ENCODE data around the gene CCDC87.

The CCDC87 gene

DNA sequence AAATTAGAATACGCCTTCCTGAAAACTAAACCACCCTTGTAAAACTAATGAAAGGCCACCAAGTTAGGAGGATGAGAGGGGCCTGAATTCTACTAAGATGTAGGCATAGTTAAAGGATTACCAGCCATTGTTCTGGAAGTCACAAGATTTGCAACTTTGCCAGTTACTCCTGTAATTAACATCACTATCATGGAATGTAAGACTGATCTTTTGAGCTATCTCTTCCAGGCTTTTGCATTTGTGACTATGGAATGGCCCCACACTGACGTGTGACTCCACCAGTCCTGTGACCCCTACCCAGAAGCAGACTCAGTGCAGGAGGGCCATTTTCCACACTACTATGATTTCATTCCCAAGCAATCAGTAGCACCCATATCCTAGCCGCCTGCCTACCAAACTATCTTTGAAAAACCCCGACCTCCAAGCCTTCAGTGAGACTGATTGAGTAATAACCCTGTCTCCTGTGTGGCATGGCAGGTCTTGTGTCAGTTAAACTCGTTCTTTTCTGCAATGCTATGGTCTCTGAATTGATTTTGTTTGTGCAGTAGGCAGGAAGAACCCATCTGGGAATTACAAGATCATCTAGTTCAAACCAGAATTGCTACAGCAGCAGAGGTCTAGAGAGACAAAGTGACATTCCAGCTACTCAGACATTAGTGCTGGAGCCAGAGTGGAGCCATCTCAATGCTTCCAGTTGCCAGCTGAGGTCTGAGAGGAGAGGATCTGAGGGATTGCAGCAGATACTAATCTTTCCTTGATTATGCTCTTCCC is 22.6 kb downstream of the CCDC87 start:
- no peak overlapping the region for H3K9ac ChIP-seq (ENCODE audit: low read depth, low read length)
- no peak overlapping the region for H3K4me2 ChIP-seq (ENCODE audit: insufficient read depth, low read length)
- H3K27me3 ChIP-seq (ENCODE audit: insufficient read depth, low read length, poor library complexity), result no peaks in the 10 kb centered on the region
- H4K20me1 ChIP-seq (ENCODE audit: insufficient read depth, low read length), result no peaks in the 10 kb centered on the region
- H3K9me3 ChIP-seq (ENCODE audit: insufficient read depth, low read length, severe bottlenecking), result no peaks in the 10 kb centered on the region
- no peak overlapping the region for H3K4me3 ChIP-seq (ENCODE audit: low read depth in 1 of 2, low read length in 2 of 2)
- H3K27ac ChIP-seq (ENCODE audit: low read length), result no peak overlapping the region
- H3K79me2 ChIP-seq (ENCODE audit: insufficient read depth, low read length), result no peaks in the 10 kb centered on the region
- TF ChIP-seq, protein P1, sequence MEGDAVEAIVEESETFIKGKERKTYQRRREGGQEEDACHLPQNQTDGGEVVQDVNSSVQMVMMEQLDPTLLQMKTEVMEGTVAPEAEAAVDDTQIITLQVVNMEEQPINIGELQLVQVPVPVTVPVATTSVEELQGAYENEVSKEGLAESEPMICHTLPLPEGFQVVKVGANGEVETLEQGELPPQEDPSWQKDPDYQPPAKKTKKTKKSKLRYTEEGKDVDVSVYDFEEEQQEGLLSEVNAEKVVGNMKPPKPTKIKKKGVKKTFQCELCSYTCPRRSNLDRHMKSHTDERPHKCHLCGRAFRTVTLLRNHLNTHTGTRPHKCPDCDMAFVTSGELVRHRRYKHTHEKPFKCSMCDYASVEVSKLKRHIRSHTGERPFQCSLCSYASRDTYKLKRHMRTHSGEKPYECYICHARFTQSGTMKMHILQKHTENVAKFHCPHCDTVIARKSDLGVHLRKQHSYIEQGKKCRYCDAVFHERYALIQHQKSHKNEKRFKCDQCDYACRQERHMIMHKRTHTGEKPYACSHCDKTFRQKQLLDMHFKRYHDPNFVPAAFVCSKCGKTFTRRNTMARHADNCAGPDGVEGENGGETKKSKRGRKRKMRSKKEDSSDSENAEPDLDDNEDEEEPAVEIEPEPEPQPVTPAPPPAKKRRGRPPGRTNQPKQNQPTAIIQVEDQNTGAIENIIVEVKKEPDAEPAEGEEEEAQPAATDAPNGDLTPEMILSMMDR (IDR thresholded peaks at IDR 0.05; ENCODE audit: borderline replicate concordance, extremely low read depth, low read length, poor library complexity, severe bottlenecking), result no peak
- no peak for TF ChIP-seq EZH2 (IDR thresholded peaks at IDR 0.05; ENCODE audit: borderline replicate concordance, low read depth, low read length, severe bottlenecking)
- no peaks in the 10 kb centered on the region for H3K4me1 ChIP-seq (ENCODE audit: insufficient read depth, low read length)
- DNase-seq (no peak), ATAC-seq (ENCODE audit: insufficient read depth, low read depth) (no peak)
- H2AFZ ChIP-seq (ENCODE audit: low read depth, low read length), result no peak overlapping the region
- H3K36me3 ChIP-seq (ENCODE audit: insufficient read depth, low read length), result no peaks in the 10 kb centered on the region

DNA sequence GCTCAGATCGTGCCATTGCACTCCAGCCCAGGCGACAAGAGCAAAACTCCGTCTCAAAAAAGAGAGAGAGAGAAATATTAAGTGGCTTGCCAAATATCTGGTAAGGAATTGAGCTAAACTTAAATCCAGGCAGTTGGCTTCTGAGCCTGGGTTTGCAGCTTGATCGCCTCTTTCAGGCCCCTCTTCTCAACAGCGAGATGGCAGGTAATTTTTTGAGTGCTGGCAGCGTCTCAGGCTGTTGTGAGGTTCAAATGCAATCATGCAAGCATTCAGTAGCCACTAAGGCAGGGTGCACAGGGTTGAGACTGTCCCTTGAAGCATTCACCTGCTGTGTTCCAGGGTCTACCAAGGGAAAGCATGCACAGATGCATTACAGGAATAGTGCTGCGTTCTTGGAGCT is 23.8 kb downstream of the CCDC87 start:
- DNase-seq (no peak), ATAC-seq (ENCODE audit: insufficient read depth, low read depth) (no peak)
- no peak overlapping the region for H3K4me3 ChIP-seq (ENCODE audit: low read depth in 1 of 2, low read length in 2 of 2)
- no peaks in the 10 kb centered on the region for H3K27me3 ChIP-seq (ENCODE audit: insufficient read depth, low read length, poor library complexity)
- no peaks in the 10 kb centered on the region for H3K9me3 ChIP-seq (ENCODE audit: insufficient read depth, low read length, severe bottlenecking)
- H2AFZ ChIP-seq (ENCODE audit: low read depth, low read length), result no peak overlapping the region
- H3K79me2 ChIP-seq (ENCODE audit: insufficient read depth, low read length), result no peaks in the 10 kb centered on the region
- TF ChIP-seq, protein P1 (IDR thresholded peaks at IDR 0.05; ENCODE audit: borderline replicate concordance, extremely low read depth, low read length, poor library complexity, severe bottlenecking), result no peak
- TF ChIP-seq EZH2 (IDR thresholded peaks at IDR 0.05; ENCODE audit: borderline replicate concordance, low read depth, low read length, severe bottlenecking), result no peak
- no peak overlapping the region for H3K4me2 ChIP-seq (ENCODE audit: insufficient read depth, low read length)
- H3K9ac ChIP-seq (ENCODE audit: low read depth, low read length), result no peak overlapping the region
- no peak overlapping the region for H3K27ac ChIP-seq (ENCODE audit: low read length)
- no peaks in the 10 kb centered on the region for H3K4me1 ChIP-seq (ENCODE audit: insufficient read depth, low read length)
- no peaks in the 10 kb centered on the region for H3K36me3 ChIP-seq (ENCODE audit: insufficient read depth, low read length)
- no peaks in the 10 kb centered on the region for H4K20me1 ChIP-seq (ENCODE audit: insufficient read depth, low read length)

DNA sequence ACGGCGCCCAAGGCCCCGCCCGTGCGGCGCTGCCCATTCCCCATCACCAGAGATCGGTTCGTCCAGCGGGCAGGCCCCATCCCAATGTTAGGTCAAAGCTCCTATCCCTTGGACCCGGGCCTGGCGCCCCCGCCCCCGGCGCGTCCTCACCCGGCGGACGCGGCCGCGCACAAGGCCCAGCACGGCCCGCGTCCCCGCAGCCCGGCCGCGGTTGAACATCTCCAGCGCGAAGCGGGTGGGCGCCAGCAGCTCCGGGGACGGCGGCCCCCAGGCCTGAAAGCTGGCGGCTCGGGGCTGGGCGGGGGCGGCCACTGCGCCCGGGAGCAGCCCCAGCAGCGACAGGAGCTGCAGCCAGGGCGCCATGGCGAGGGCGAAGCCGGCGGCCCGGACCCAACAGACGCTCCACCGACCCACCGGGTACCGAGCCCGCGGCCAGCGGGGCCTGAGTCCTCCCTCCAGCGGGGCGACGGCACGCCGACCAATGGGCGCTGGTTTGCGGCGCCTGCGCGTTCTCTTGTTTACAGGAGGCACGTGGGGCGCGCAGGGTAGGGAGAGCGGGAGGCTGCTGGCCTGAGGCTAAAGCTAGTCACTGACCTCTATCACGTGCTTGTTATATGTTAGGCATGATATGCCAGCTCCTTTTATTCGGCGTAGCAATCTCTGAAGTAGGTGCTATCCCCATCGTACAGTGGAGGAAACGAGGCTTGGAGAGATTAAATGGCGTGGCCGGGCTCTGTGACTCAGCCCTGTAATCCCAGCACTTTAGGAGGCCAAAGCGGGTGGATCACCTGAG is 24.5 kb downstream of the CCDC87 start, which contains the start of gene CTSF:
Gene CTSF (minus strand): TSS at position 483 of the 793 bp plus-strand sequence. CDS start 120 bp downstream, at position 363.
- Histone ChIP-seq H3K9me3 (ENCODE audit: insufficient read depth, low read length, severe bottlenecking) (no peaks in the 10 kb centered on the region), H3K9ac (ENCODE audit: low read depth, low read length) (no peak within 1 kb of the TSS), H3K27me3 (ENCODE audit: insufficient read depth, low read length, poor library complexity) (no peaks in the 10 kb centered on the region), H3K36me3 (ENCODE audit: insufficient read depth, low read length) (no peaks in the 10 kb centered on the region), H2AFZ (ENCODE audit: low read depth, low read length) (no peak within 1 kb of the TSS), H3K4me3 (ENCODE audit: low read depth in 1 of 2, low read length in 2 of 2) (no peak within 1 kb of the TSS), H3K27ac (ENCODE audit: low read length) (no peak within 1 kb of the TSS), H3K4me2 (ENCODE audit: insufficient read depth, low read length) (no peak within 1 kb of the TSS), H3K79me2 (ENCODE audit: insufficient read depth, low read length) (no peaks in the 10 kb centered on the region), H3K4me1 (ENCODE audit: insufficient read depth, low read length) (no peaks in the 10 kb centered on the region), H4K20me1 (ENCODE audit: insufficient read depth, low read length) (no peaks in the 10 kb centered on the region)
- ATAC-seq (ENCODE audit: insufficient read depth, low read depth) (no peak), DNase-seq (no peak)
- no peak for TF ChIP-seq EZH2 (IDR thresholded peaks at IDR 0.05; ENCODE audit: borderline replicate concordance, low read depth, low read length, severe bottlenecking)
- TF ChIP-seq, protein P1 (IDR thresholded peaks at IDR 0.05; ENCODE audit: borderline replicate concordance, extremely low read depth, low read length, poor library complexity, severe bottlenecking), result no peak

All from DND-41 (cell line).